Ramos (cell line): ENCODE results near the gene FHOD3.

Experiments
- in situ Hi-C: fragments of 300-500 bp; cut with MboI; formaldehyde crosslinking; loops from one replicate; pipeline ENCODE4 v1.14.3; 2022; ENCODE audit warnings: low sequenced_read_pairs; ENCODE audit not compliant: unreplicated experiment

Gene FHOD3

GRCh38 chr18:36316246-36316645, 18.7 kb downstream of the FHOD3 start:
- in situ Hi-C loops: no loop called here

GRCh38 chr18:36321658-36322407, 24.3 kb downstream of the FHOD3 start:
- in situ Hi-C loops: no loop called here

- in situ Hi-C loops: no loop called here
Measured at GRCh38 chr18:36322408-36322728, 24.9 kb downstream of the FHOD3 start.

GRCh38 chr18:36322734-36323133, 25.2 kb downstream of the FHOD3 start:
- in situ Hi-C loops: no loop called here

- in situ Hi-C loops: no loop called here
Measured at GRCh38 chr18:36323421-36323820, 25.9 kb downstream of the FHOD3 start.

- in situ Hi-C loops: no loop called here
Measured at GRCh38 chr18:36325846-36326245, 28.3 kb downstream of the FHOD3 start.

- in situ Hi-C loops: no loop called here
Measured at GRCh38 chr18:36326771-36327170, 29.3 kb downstream of the FHOD3 start.

GRCh38 chr18:36327352-36328316, 30.1 kb downstream of the FHOD3 start:
- in situ Hi-C loops: no loop called here

- in situ Hi-C loops: no loop called here
Measured at GRCh38 chr18:36328385-36328858, 30.9 kb downstream of the FHOD3 start.

- in situ Hi-C loops: no loop called here
Measured at GRCh38 chr18:36328916-36329315, 31.4 kb downstream of the FHOD3 start.

- in situ Hi-C loops: no loop called here
Measured at GRCh38 chr18:36329684-36330434, 32.3 kb downstream of the FHOD3 start.

- in situ Hi-C loops: no loop called here
Measured at GRCh38 chr18:36330435-36331052, 33.0 kb downstream of the FHOD3 start.

GRCh38 chr18:36331521-36331971, 34.0 kb downstream of the FHOD3 start:
- in situ Hi-C loops: no loop called here

GRCh38 chr18:36333414-36333813, 35.9 kb downstream of the FHOD3 start:
- in situ Hi-C loops: no loop called here

- in situ Hi-C loops: no loop called here
Measured at GRCh38 chr18:36334798-36335197, 37.3 kb downstream of the FHOD3 start.

GRCh38 chr18:36335476-36336279, 38.2 kb downstream of the FHOD3 start:
- in situ Hi-C loops: no loop called here

GRCh38 chr18:36337679-36338402, 40.3 kb downstream of the FHOD3 start:
- in situ Hi-C loops: no loop called here

GRCh38 chr18:36338403-36338933, 41.0 kb downstream of the FHOD3 start:
- in situ Hi-C loops: no loop called here
